ENCODE results near the gene EYA4.

DNA sequence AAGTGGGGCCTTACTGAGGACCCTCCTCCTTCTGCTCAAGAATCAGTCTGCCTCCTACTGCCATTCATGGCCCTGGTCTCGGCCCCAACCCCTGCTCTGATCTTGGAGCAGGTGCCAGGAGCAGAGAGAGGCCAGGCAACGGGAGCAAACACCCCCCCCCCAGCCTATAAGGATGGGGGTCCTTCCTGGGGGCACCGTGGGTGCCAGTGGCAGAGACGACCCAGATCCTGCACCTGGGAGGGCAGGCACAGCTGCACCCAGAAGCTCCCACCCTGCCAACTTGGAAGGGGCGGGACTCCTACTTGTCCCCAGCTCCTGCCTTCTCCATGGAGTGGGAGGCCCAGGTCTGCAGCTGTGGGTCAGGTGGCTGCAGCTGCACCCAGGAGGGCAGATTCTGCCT lies 183.2 kb downstream of the EYA4 start:
- TF ChIP-seq, protein P1, sequence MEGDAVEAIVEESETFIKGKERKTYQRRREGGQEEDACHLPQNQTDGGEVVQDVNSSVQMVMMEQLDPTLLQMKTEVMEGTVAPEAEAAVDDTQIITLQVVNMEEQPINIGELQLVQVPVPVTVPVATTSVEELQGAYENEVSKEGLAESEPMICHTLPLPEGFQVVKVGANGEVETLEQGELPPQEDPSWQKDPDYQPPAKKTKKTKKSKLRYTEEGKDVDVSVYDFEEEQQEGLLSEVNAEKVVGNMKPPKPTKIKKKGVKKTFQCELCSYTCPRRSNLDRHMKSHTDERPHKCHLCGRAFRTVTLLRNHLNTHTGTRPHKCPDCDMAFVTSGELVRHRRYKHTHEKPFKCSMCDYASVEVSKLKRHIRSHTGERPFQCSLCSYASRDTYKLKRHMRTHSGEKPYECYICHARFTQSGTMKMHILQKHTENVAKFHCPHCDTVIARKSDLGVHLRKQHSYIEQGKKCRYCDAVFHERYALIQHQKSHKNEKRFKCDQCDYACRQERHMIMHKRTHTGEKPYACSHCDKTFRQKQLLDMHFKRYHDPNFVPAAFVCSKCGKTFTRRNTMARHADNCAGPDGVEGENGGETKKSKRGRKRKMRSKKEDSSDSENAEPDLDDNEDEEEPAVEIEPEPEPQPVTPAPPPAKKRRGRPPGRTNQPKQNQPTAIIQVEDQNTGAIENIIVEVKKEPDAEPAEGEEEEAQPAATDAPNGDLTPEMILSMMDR (IDR thresholded peaks at IDR 0.05; ENCODE audit: insufficient read depth, low read length, poor library complexity, severe bottlenecking), result no peak
- no peak for TF ChIP-seq EZH2phosphoT487 (conservative IDR thresholded peaks at IDR 0.05; ENCODE audit: low read length)

Measured in SU-DHL-6 (cell line).